A549 (cell line): ENCODE data around the gene DOCK6. TPM values are rescaled to one million over a fixed set of nuclear protein-coding genes. Genes with fewer than 3 reads are reported as not detected.
"Not testable (repeated sequence)": the region's sequence is repeated elsewhere in the genome, so short reads cannot be mapped to it uniquely, and the experiment has no call there.

Experiments used
- ATAC-seq, 2 experiments: fragments of 200-7000 bp in 1 of 2; fragments of >200 bp in 1 of 2; cut with Nextera tagmentation in 1 of 2; cut with Tn5 transposase in 1 of 2; 3 replicates each; pipeline versions ENCODE4 v1.8.0 to v1.9.1; 2018 to 2020; ENCODE audit warnings: mild to moderate bottlenecking in 1 of 2, moderate library complexity in 1 of 2
- CTCF ChIA-PET: fragments of 300-600 bp; sonication (Branson Sonifier 250); formaldehyde crosslinking; extraction: SDS; loops from one replicate; lab custom pipeline; 2021; ENCODE audit warnings: antibody characterized with exemption, inconsistent platforms; lab: Yijun Ruan, JAX
- POLR2A ChIA-PET: fragments of 350-600 bp; formaldehyde crosslinking; extraction: SDS; loops from one replicate; lab custom pipeline; 2021; ENCODE audit warnings: antibody characterized with exemption, inconsistent platforms; lab: Yijun Ruan, JAX
- DNase-seq, 2 experiments: peaks; one replicate each; pipeline versions ENCODE4 v3.0.0 to v3.0.0-alpha.2; 2011 to 2016; ENCODE audit warnings: low read depth in 1 of 2, low spot score in 1 of 2
- FAIRE-seq: peaks from 2 replicates; lab custom pipeline; 2011; peaks lifted over from hg19 to GRCh38; lab: Jason Lieb, UNC
- H3K27ac ChIP-seq, 2 experiments: fragments of >200 bp; sonication (Bioruptor Twin); formaldehyde crosslinking; 3 replicates each; pipeline ENCODE4 v1.5.1; 2016 to 2017
- H3K4me1 ChIP-seq: fragments of >200 bp; sonication (Bioruptor Twin); formaldehyde crosslinking; 3 replicates; pipeline ENCODE4 v1.6.1; 2016
- H3K4me2 ChIP-seq: fragments of >200 bp; sonication (Bioruptor Twin); formaldehyde crosslinking; 3 replicates; pipeline ENCODE4 v1.6.1; 2016
- H3K4me3 ChIP-seq: fragments of >200 bp; sonication (Bioruptor Twin); formaldehyde crosslinking; 3 replicates; pipeline ENCODE4 v1.5.1; 2016
- H3K9me3 ChIP-seq: fragments of >200 bp; sonication (Bioruptor Twin); formaldehyde crosslinking; 3 replicates; pipeline ENCODE4 v1.6.1; 2016
- CBX2 ChIP-seq: fragments of 200-600 bp; sonication (generic); IDR thresholded peaks from 2 replicates; pipeline ENCODE4 v1.6.1; 2016; ENCODE audit warnings: low read depth, mild to moderate bottlenecking, borderline replicate concordance
- CHD2 ChIP-seq: fragments of 150-350 bp; IDR thresholded peaks from 2 replicates; pipeline ENCODE4 v1.6.1; 2014; ENCODE audit warnings: low read length; ENCODE audit not compliant: partially characterized antibody
- EHF ChIP-seq: fragments of 250-450 bp; sonication (Bioruptor Pico); IDR thresholded peaks from 2 replicates; pipeline ENCODE4 v1.5.0; 2020; ENCODE audit warnings: mild to moderate bottlenecking
- ELK1 ChIP-seq: fragments of 150-350 bp; IDR thresholded peaks from 2 replicates; pipeline ENCODE4 v1.6.1; 2014; ENCODE audit warnings: low read depth, mild to moderate bottlenecking, low read length
- FOSB ChIP-seq: fragments of 250-450 bp; sonication (Bioruptor Pico); IDR thresholded peaks from 2 replicates; pipeline ENCODE4 v1.5.0; 2020; ENCODE audit warnings: mild to moderate bottlenecking, moderate library complexity
- FOXS1 ChIP-seq: fragments of 250-450 bp; sonication (Bioruptor Pico); IDR thresholded peaks from 2 replicates; pipeline ENCODE4 v1.5.0; 2020; ENCODE audit warnings: mild to moderate bottlenecking, moderate library complexity
- HOXB13 ChIP-seq: fragments of 250-450 bp; sonication (Bioruptor Pico); IDR thresholded peaks from 2 replicates; pipeline ENCODE4 v1.5.0; 2020; ENCODE audit warnings: low read depth, mild to moderate bottlenecking, moderate library complexity
- MAX ChIP-seq: IDR thresholded peaks from 2 replicates; pipeline ENCODE4 v1.6.1; 2012
- MYC ChIP-seq: IDR thresholded peaks from 2 replicates; pipeline ENCODE4 v1.6.1; 2012; ENCODE audit warnings: mild to moderate bottlenecking, inconsistent platforms, low read length, improper control_type of control experiment, borderline replicate concordance
- NFE2L2 ChIP-seq: fragments of 150-350 bp; conservative IDR thresholded peaks from 2 replicates; pipeline ENCODE4 v1.6.1; 2014; ENCODE audit warnings: low read length
- NR3C1 ChIP-seq: fragments of >200 bp; sonication (Bioruptor Twin); formaldehyde crosslinking; IDR thresholded peaks from 3 replicates; pipeline ENCODE4 v1.6.1; 2017
- RAD21 ChIP-seq, 2 experiments: fragments of >200 bp in 1 of 2; sonication (Bioruptor Twin) in 1 of 2; formaldehyde crosslinking in 1 of 2; IDR thresholded peaks in 1 of 2; conservative IDR thresholded peaks in 1 of 2; 2 replicates in 1 of 2; 3 replicates in 1 of 2; pipeline ENCODE4 v1.6.1; 2012 to 2018; ENCODE audit warnings: inconsistent platforms in 1 of 2
- RARB ChIP-seq: fragments of 250-450 bp; sonication (Bioruptor Pico); IDR thresholded peaks from 2 replicates; pipeline ENCODE4 v1.8.0; 2021; ENCODE audit warnings: mild to moderate bottlenecking, moderate library complexity
- RNF2 ChIP-seq: fragments of 200-600 bp; sonication (generic); IDR thresholded peaks from 2 replicates; pipeline ENCODE4 v1.6.1; 2016; ENCODE audit warnings: low read depth, mild to moderate bottlenecking, antibody characterized with exemption, moderate library complexity, borderline replicate concordance
- SREBF2 ChIP-seq: fragments of 450-650 bp; IDR thresholded peaks from 2 replicates; pipeline ENCODE4 v1.6.1; 2014; ENCODE audit warnings: mild to moderate bottlenecking, moderate library complexity
- USF2 ChIP-seq: fragments of 450-650 bp; IDR thresholded peaks from 2 replicates; pipeline ENCODE4 v1.6.1; 2014; ENCODE audit warnings: antibody characterized with exemption
- ZSCAN20 ChIP-seq: fragments of 250-450 bp; sonication (Bioruptor Pico); IDR thresholded peaks from 2 replicates; pipeline ENCODE4 v1.8.0; 2022; ENCODE audit warnings: mild to moderate bottlenecking, moderate library complexity
- WGBS: methylation state at CpG from one replicate; pipeline ENCODE4 v1.1.6; 2017; ENCODE audit errors: missing lambda C conversion rate; 5-methylcytosine and 5-hydroxymethylcytosine counted together
- polyA plus RNA-seq, 4 experiments: library from polyadenylated mRNA; depleted of rRNA in 3 of 4; stranded (reverse); fragments of >200 nt; fragmentation: RNase III in 1 of 4; extraction: RNeasy Plus Mini Kit Qiagen cat#74134 plus additional on column Dnase treatment in 1 of 4; gene quantifications; 2 replicates in 3 of 4; 3 replicates in 1 of 4; pipeline ENCODE4 v1.2.3, GENCODE V29; 2011 to 2017
- TF ChIP-seq, protein P1 (sequence below): fragments of 200-600 bp; sonication (generic); IDR thresholded peaks from 2 replicates; pipeline ENCODE4 v1.6.1; 2016; ENCODE audit warnings: antibody characterized with exemption, mild to moderate bottlenecking, moderate library complexity

Gene DOCK6
- polyA plus RNA-seq, 2 of the 4 experiments (the other 2 are of a cell fraction) = 7.6 to 8.0 TPM

GRCh38 chr19:11164879-11165406 is 97.4 kb downstream of the DOCK6 start:
- TF ChIP-seq RAD21 (conservative IDR thresholded peaks at IDR 0.05 in 1 of 2, IDR thresholded peaks at IDR 0.05 in 1 of 2) (no peak), MAX (no peak), ELK1 (no peak), RNF2 (no peak), FOSB (no peak), SREBF2 (no peak)
- Histone ChIP-seq H3K4me2 (no peak overlapping the region), H3K4me3 (no peak overlapping the region), H3K9me3 (0 out of 3 replicates have a peak, but pooled peaks cover 2% of the 10 kb centered on the region), H3K4me1 (peaks cover 10% of the 10 kb centered on the region; the same call in 2 of the 3 replicates), H3K27ac (no peak overlapping the region)
- DNase-seq (no peak), FAIRE-seq (no peak), ATAC-seq (no peak)
- ChIA-PET POLR2A (no interaction called here), CTCF (interaction anchor here (1.2 to 1.4 kb wide), 2 partner anchors 27 to 38 kb away, joined by 3 to 7 read pairs; no protein-coding TSS in a partner anchor)
- 94% methylated on average over 17 of the region's 17 CpGs for WGBS

GRCh38 chr19:11164296-11164695 is 98.0 kb downstream of the DOCK6 start:
- FAIRE-seq (no peak), ATAC-seq (no peak), DNase-seq (no peak)
- H3K9me3 ChIP-seq = 0 out of 3 replicates have a peak, but pooled peaks cover 2% of the 10 kb centered on the region
- H3K4me1 ChIP-seq = peaks cover 10% of the 10 kb centered on the region; the same call in 2 of the 3 replicates
- 83% methylated on average over 11 of the region's 11 CpGs for WGBS
- H3K4me2 ChIP-seq = no peak overlapping the region
- CTCF ChIA-PET = interaction anchor here (0.7 to 1.2 kb wide), 2 partner anchors 26 to 184 kb away, joined by 3 to 7 read pairs; no protein-coding TSS in a partner anchor
- TF ChIP-seq CHD2 (no peak), MYC (no peak), NR3C1 (no peak), FOXS1 (CRISPR knock-in tag) (no peak), USF2 (no peak), HOXB13 (CRISPR knock-in tag) (no peak), ZSCAN20 (CRISPR knock-in tag) (no peak), RARB (no peak), EHF (CRISPR knock-in tag) (no peak), NFE2L2 (no peak), CBX2 (no peak)
- TF ChIP-seq, protein P1, sequence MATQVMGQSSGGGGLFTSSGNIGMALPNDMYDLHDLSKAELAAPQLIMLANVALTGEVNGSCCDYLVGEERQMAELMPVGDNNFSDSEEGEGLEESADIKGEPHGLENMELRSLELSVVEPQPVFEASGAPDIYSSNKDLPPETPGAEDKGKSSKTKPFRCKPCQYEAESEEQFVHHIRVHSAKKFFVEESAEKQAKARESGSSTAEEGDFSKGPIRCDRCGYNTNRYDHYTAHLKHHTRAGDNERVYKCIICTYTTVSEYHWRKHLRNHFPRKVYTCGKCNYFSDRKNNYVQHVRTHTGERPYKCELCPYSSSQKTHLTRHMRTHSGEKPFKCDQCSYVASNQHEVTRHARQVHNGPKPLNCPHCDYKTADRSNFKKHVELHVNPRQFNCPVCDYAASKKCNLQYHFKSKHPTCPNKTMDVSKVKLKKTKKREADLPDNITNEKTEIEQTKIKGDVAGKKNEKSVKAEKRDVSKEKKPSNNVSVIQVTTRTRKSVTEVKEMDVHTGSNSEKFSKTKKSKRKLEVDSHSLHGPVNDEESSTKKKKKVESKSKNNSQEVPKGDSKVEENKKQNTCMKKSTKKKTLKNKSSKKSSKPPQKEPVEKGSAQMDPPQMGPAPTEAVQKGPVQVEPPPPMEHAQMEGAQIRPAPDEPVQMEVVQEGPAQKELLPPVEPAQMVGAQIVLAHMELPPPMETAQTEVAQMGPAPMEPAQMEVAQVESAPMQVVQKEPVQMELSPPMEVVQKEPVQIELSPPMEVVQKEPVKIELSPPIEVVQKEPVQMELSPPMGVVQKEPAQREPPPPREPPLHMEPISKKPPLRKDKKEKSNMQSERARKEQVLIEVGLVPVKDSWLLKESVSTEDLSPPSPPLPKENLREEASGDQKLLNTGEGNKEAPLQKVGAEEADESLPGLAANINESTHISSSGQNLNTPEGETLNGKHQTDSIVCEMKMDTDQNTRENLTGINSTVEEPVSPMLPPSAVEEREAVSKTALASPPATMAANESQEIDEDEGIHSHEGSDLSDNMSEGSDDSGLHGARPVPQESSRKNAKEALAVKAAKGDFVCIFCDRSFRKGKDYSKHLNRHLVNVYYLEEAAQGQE = no peak
- H3K4me3 ChIP-seq = no peak overlapping the region
- POLR2A ChIA-PET = interaction anchor here (0.6 kb wide), 1 partner anchor 210 kb away, joined by 3 read pairs; the partner anchor contains the start of gene SWSAP1
- H3K27ac ChIP-seq = no peak overlapping the region

GRCh38 chr19:11160440-11160768 is 101.9 kb downstream of the DOCK6 start:
- WGBS = 89% methylated on average over 2 of the region's 2 CpGs
- DNase-seq, FAIRE-seq, H3K9me3 ChIP-seq, CTCF ChIA-PET, POLR2A ChIA-PET, H3K27ac ChIP-seq, H3K4me3 ChIP-seq, ATAC-seq, H3K4me2 ChIP-seq, H3K4me1 ChIP-seq: not testable (repeated sequence)
